Epithelial cell of esophagus (primary cell): ENCODE measurements around the gene KLHL29.
A peak's percentile ranks its signal among the peaks of the same experiment; 100 is the strongest.

ENCODE experiments used
- DNase-seq: peaks from one replicate; pipeline ENCODE4 v3.0.0; 2010; ENCODE audit warnings: low read depth
- H3K4me3 ChIP-seq: 2 replicates; pipeline ENCODE4 v1.5.1; 2011; ENCODE audit warnings: mild to moderate bottlenecking, low read length, control low read depth
- CTCF ChIP-seq: IDR thresholded peaks from 2 replicates; pipeline ENCODE4 v1.5.1; 2011; ENCODE audit warnings: low read depth, mild to moderate bottlenecking, low read length, control low read depth, inconsistent platforms; ENCODE audit not compliant: insufficient read depth; ENCODE audit errors: missing control alignments

The KLHL29 gene

GRCh38 chr2:23429036-23429435, 44.1 kb downstream of the KLHL29 start:
- TF ChIP-seq CTCF: no peak
- no peak overlapping the region for H3K4me3 ChIP-seq
- DNase-seq: no peak

- DNase-seq: peak; percentile 64
Measured at GRCh38 chr2:23430263-23430662, 45.3 kb downstream of the KLHL29 start.

GRCh38 chr2:23432531-23432930, 47.6 kb downstream of the KLHL29 start:
- no peak for DNase-seq
- no peak for TF ChIP-seq CTCF
- no peak overlapping the region for H3K4me3 ChIP-seq

More at GRCh38 chr2:23430263-23430662, 45.3 kb downstream of the KLHL29 start:
- no peak overlapping the region for H3K4me3 ChIP-seq
- no peak for TF ChIP-seq CTCF

- DNase-seq: no peak
- TF ChIP-seq CTCF: no peak
- H3K4me3 ChIP-seq: no peak overlapping the region
Measured at GRCh38 chr2:23433282-23433681, 48.3 kb downstream of the KLHL29 start.

- no peak for TF ChIP-seq CTCF
- DNase-seq: peak; percentile 70
Measured at GRCh38 chr2:23434721-23435121, 49.7 kb downstream of the KLHL29 start.

GRCh38 chr2:23435250-23436035, 50.5 kb downstream of the KLHL29 start:
- H3K4me3 ChIP-seq: no peak overlapping the region
- TF ChIP-seq CTCF: no peak

More at GRCh38 chr2:23434721-23435121, 49.7 kb downstream of the KLHL29 start:
- no peak overlapping the region for H3K4me3 ChIP-seq

More at GRCh38 chr2:23435250-23436035, 50.5 kb downstream of the KLHL29 start:
- DNase-seq: no peak
